ENCODE measurements around the gene TREML1. TPM values are rescaled to one million over a fixed set of nuclear protein-coding genes. Genes with fewer than 3 reads are reported as not detected.
A peak's percentile ranks its signal among the peaks of the same experiment; 100 is the strongest.

The TREML1 gene
- polyA plus RNA-seq, 3 donors: 0.65 to 3.6 (median 2.6) TPM

GRCh38 chr6:41159415-41160082 is 5.4 kb upstream of the TREML1 start:
- Mint-ChIP-seq H3K27me3 (ENCODE audit: low read depth in 3 of 3) (peaks cover 2 to 8% (median 4%) of the 10 kb centered on the region in 3 donors), H3K27ac (no peak overlapping the region), H3K4me1 (peaks cover 44% of the 10 kb centered on the region), H3K36me3 (peaks cover 0 to 2% of the 10 kb centered on the region in 2 donors), H3K9me3 (peaks cover 0 to 6% (median 3%) of the 10 kb centered on the region in 7 donors), H3K4me3 (no peak overlapping the region)
- TF ChIP-seq CTCF (IDR thresholded peaks at IDR 0.05): no peak
- 95% methylated on average over 6 of the region's 12 CpGs for WGBS (ENCODE audit: insufficient coverage)
- no peaks in the 10 kb centered on the region for H3K27me3 ChIP-seq (ENCODE audit: control insufficient read depth in 2 of 2, insufficient read depth in 2 of 2, low read length in 2 of 2)
- H3K4me1 ChIP-seq (ENCODE audit: control insufficient read depth in 1 of 2, insufficient read depth in 2 of 2, low read length in 2 of 2): peaks cover 36 to 43% of the 10 kb centered on the region in 2 donors
- H3K4me3 ChIP-seq (replicated peaks in 1 of 3; ENCODE audit: low read depth in 2 of 3, low read length in 3 of 3): no peak overlapping the region
- H3K36me3 ChIP-seq (replicated peaks in 1 of 2; ENCODE audit: control insufficient read depth in 1 of 2, insufficient read depth in 2 of 2, low read length in 2 of 2): no peaks in the 10 kb centered on the region
- no peak overlapping the region for H3K27ac ChIP-seq (ENCODE audit: low read depth in 1 of 2, low read length in 2 of 2)
- intact Hi-C loops (cut with micrococcal nuclease): no loop called here
- no peaks in the 10 kb centered on the region for H3K79me2 ChIP-seq (ENCODE audit: insufficient read depth, low read length)
- no peaks in the 10 kb centered on the region for H4K20me1 ChIP-seq (ENCODE audit: insufficient read depth, low read length)
- no peak for DNase-seq
- H2AFZ ChIP-seq (ENCODE audit: insufficient read depth, low read depth, low read length, poor library complexity, severe bottlenecking): no peak overlapping the region
- H3K9me3 ChIP-seq (replicated peaks in 1 of 2; ENCODE audit: control insufficient read depth in 1 of 2, insufficient read depth in 1 of 2, low read length in 2 of 2): no peaks in the 10 kb centered on the region
- H3K4me2 ChIP-seq (replicated peaks; ENCODE audit: extremely low read depth, low read length, poor library complexity, severe bottlenecking): no peak overlapping the region
- no peak overlapping the region for H3K9ac ChIP-seq (ENCODE audit: insufficient read depth, low read length, poor library complexity, severe bottlenecking)

GRCh38 chr6:41157323-41157722 is 3.2 kb upstream of the TREML1 start:
- peak overlapping the region; percentile 63 to 83 (median 75) for H3K27ac Mint-ChIP-seq
- H3K36me3 Mint-ChIP-seq: peaks cover 0 to 2% of the 10 kb centered on the region in 2 donors
- no peak overlapping the region for H3K4me3 ChIP-seq (replicated peaks in 1 of 3; ENCODE audit: low read depth in 2 of 3, low read length in 3 of 3)
- no peak overlapping the region for H3K9ac ChIP-seq (ENCODE audit: insufficient read depth, low read length, poor library complexity, severe bottlenecking)
- H3K27me3 ChIP-seq (ENCODE audit: control insufficient read depth in 2 of 2, insufficient read depth in 2 of 2, low read length in 2 of 2): no peaks in the 10 kb centered on the region
- no peaks in the 10 kb centered on the region for H3K36me3 ChIP-seq (replicated peaks in 1 of 2; ENCODE audit: control insufficient read depth in 1 of 2, insufficient read depth in 2 of 2, low read length in 2 of 2)
- H3K79me2 ChIP-seq (ENCODE audit: insufficient read depth, low read length): no peaks in the 10 kb centered on the region
- intact Hi-C loops (cut with micrococcal nuclease): no loop called here
- peak overlapping the region; percentile 34 to 47 for H3K27ac ChIP-seq (ENCODE audit: low read depth in 1 of 2, low read length in 2 of 2)
- H3K27me3 Mint-ChIP-seq (ENCODE audit: low read depth in 3 of 3): peaks cover 3 to 14% (median 3%) of the 10 kb centered on the region in 3 donors
- no peak overlapping the region for H3K4me2 ChIP-seq (replicated peaks; ENCODE audit: extremely low read depth, low read length, poor library complexity, severe bottlenecking)
- peaks cover 0 to 6% (median 3%) of the 10 kb centered on the region in 7 donors for H3K9me3 Mint-ChIP-seq
- peak overlapping the region; percentile 43 for H2AFZ ChIP-seq (ENCODE audit: insufficient read depth, low read depth, low read length, poor library complexity, severe bottlenecking)
- DNase-seq: peak; percentile 76 to 86 (median 85)
- WGBS (ENCODE audit: insufficient coverage): 22% methylated on average over 4 of the region's 5 CpGs
- no peaks in the 10 kb centered on the region for H3K9me3 ChIP-seq (replicated peaks in 1 of 2; ENCODE audit: control insufficient read depth in 1 of 2, insufficient read depth in 1 of 2, low read length in 2 of 2)
- no peaks in the 10 kb centered on the region for H4K20me1 ChIP-seq (ENCODE audit: insufficient read depth, low read length)
- H3K4me3 Mint-ChIP-seq: no peak overlapping the region
- peaks cover 28% of the 10 kb centered on the region for H3K4me1 Mint-ChIP-seq
- TF ChIP-seq CTCF (IDR thresholded peaks at IDR 0.05): no peak
- peaks cover 26 to 31% of the 10 kb centered on the region in 2 donors for H3K4me1 ChIP-seq (ENCODE audit: control insufficient read depth in 1 of 2, insufficient read depth in 2 of 2, low read length in 2 of 2)
